ENCODE results near the gene NINL.
"Not testable (repeated sequence)": the region's sequence is repeated elsewhere in the genome, so short reads cannot be mapped to it uniquely, and the experiment has no call there.

Gene NINL

DNA sequence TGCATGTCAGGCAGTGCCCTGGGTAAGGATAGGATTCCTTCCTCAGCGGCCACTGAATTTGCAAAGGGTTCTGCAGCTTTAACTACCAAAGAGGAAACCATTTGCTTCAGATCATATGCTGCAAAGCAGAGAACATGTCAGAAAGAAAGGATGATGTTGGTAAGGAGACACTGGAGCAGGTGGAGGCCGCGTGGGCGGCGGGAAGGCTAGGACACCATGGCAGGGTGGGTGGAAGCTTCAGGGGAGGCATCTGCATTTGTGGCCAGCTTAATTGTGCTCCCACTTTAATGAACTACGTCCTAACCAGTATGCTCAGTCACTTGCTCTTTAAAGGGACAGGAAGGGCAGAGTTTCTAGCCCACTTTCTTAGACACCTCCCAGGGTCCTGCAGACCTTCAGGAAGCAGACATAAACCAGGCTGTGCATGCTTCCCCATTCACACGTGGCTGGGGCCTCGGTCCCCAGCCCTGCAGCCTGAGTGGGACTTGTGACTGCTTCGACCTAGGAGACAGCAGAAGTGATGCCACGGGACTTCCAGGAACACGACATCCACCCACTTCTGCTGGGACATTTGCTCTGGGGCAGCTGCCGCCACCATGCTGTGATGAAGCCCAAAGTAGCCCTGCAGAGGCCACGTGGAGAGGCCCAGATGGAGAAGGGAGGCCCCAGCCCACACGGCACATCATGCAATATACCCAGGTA is 101.7 kb downstream of the NINL start:
- no peak for DNase-seq (ENCODE audit: low spot score)

DNA sequence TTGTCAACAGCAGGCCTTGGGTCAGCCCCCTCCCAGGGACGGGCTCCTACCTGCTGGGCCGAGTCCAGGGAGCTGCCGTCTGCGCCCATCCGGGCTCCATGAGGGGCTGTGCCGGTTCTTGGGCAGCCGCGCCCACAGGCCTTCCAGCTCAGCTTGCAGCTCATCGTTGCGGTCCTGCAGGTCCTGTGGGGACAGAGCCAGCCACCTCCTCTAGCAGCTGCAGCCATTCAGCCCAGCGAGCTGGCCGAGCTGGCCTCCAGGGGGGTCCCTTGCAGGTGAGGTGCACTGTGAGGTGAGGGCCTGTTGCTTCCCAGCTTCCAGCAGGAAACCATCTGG is 103.4 kb downstream of the NINL start:
- no peak for DNase-seq (ENCODE audit: low spot score)

DNA sequence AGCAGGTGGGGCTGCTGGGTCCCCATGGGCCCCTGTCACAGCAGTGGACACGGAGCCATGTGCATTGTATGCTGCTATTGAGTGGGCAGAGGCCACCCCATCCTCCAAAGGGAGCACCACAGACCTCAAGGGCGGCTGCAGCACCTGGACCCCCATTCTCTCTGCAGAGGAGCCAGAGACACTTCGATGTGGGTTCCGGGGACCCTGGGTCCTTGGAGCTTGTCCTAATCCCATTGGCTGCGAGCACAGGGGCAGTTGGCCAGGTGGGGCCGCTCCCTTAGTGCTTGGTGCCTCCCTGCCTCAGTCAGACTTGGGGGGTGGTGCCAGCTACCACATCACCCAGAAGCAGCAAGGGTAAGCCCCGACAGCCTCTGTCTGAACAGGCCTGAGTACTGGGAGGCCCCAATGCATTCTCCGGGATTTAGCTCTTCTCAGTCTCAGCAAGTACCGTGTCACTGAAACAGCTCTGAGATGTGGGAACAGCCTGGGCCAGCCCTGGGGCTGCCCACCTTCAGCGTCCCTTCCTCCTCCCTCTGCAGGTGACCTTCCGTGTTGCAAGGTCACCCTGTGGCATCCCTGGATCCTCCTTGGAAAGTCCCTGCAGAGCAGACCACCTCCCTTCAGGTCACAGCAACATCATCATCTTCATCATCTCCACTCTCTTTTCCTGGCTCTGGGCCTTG is 104.0 kb downstream of the NINL start:
- DNase-seq (ENCODE audit: low spot score), result no peak

DNA sequence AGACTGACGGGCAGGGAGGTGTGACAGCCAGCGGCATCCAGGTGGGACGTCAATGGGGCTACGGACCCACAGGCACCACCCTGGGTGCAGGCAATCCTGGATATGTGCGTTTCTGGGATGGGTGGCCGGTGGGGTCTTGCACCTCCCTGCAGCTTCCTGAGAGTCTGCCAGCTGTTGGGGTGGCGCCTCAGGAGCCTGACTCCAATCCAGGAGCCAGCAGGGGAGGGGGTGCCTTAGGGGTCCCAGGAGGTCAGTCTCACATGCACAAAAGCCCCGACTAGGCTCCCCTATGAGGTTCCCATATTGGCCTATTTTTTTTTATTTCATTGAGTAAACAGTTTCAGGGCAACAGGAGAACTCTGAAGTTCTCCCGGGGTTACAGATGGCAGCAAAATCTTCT is 104.5 kb downstream of the NINL start:
- DNase-seq (ENCODE audit: low spot score), result no peak

DNA sequence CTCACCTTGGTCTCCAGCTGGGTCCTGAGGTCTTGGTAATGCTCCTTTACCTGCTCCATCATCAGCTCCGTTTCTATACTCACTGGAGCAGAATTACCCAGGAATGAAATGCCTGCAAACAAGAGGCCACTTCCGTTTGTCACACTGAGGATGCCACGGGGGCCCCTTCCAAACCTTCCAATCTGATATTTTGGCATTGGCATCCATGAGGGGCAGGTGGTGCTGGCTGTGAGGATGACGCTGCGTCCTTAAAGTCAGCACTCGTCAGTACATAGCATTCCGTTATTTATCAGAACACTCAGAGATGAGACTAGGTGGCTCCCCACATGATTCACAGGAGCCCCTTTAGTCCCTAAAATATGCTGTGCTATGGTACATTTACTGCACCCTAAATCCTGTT is 105.2 kb downstream of the NINL start:
- DNase-seq (ENCODE audit: low spot score), result no peak

DNA sequence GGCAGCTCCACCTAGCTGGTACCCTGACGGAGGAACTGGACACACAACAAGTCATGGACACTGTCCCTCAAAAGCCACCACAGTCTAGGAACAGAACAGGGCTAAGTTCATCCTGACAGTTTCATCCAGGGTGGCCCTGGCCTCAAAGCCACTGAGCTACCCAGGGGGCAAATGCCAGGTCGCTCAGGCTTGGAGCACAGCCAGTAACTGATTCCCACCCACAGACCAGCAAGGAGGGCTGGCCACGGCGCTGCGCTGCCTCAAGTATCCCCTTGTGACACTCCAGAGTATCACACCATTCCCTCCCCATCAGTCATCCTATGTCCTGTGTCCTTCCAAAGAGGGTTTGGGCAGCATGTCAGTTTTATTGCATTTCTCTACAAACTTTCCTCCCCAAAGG is 105.7 kb downstream of the NINL start:
- DNase-seq (ENCODE audit: low spot score), result no peak

DNA sequence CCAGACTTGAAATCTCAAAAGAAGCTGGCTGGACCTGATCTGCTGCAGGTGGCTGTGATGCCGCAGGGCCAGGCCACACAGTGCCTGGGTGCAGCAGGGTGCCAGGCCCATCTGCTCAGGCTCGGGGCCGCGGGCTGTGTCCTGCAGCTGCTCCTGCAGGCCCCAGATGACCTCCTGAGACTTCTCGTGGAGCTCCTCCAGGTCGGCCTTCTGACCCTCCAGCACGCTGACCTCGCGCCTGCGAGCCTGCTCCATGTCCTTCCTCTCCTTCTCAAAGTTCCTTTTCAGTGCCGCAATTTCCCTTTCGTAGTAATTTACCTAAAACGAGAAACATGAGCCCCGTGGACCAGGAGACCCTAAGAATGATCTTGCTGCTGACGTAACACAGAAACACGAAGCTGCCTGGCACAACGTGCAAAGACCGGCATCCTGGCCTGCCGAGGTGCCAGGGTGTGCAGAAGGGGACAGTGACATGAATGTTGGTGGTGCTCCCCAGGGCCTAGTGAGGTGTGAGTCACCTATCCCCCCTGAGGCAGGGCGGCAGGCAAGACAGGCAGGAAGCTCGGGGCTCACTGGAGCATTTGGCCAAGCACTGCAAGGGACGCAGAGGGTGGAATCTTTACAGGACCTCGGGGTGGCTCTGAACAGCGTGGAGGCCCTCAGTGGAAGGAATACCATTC is 106.3 kb downstream of the NINL start:
- no peak for DNase-seq (ENCODE audit: low spot score)

DNA sequence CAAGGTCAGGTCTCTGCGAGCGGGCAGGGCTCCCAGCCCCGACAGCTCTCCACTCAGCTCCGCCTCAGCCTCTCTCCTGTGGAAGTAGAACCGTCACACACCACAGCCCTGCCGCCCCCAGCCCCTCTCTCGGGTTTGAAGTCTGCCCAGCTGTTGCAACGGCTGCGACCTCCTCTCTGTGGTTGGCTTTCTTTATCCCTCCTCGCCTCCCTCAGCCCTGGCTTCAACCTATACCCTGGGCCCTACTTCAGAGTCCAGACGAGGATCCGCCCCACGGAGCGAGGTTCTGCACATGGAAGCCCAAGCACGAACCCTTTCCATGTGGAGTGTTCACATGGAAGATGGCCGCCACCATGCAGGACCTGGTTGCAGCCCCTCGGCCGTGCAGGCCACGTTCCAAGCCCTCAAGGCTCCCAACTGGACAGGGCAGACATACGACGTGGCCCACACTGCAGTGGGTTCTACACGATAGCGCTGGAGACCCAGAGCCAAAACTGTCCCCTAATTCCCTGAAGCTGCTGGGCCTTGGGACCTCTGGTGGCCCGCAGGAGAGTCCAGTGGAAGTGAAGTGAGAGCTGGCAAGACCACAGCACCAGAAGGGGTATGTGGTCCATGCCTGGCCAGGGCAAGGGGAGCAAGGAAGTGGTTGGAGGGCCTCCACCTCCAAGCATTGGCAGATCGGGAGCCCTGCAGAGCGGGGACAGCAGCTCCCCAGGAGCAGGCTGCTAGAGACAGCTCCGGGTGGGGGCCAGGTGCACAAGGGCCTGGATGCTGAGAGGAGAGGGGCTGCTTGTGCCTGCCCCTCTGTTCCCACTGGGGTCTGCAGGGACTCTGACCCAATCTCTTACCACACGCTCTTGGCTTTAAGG is 108.1 kb downstream of the NINL start:
- DNase-seq (ENCODE audit: low spot score), result no peak

DNA sequence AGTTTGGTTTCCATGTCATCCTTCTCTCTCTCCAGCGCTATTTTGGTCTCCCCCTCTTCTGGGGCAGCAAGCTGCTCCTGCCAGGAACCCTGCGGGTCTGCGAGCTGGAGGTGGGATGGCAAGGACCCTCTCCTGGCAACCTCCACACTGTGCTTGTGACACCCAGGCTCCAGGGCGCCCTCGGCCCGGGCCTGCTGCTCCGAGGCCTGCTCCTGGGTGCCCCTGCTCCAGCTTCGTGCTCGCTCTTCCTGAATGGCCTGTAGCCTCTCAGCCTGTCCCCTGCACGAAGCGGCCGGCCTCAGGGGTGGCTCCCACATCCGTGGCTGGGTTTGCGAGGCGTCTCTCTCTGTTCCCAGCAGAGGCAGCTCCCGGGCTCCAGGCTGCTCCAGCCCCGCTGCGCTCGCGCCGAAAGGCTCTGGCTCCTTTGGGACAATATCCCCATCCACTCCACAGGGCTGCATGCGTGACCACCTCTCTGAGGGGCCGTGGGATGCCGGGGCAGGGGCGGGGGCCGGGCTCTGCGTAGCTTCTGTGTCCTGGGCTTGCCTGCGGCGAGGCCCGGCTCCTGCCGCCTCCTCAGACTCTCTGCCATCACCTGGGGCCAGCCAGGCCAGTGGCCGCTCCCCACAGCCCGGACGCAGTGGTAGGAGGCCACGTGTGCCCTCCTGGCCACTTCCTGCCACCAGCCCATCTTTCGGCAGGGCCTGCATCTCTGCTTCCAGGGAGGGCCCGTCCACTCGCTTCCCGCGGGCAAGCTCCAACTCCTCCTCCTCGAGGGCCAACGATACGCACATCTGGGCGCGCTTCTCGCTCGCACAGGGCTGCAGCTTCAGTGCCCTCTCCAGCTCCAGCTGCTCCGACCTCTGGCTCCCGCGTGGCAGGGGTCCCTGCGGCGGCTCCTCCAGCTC is 109.0 kb downstream of the NINL start:
- no peak for DNase-seq (ENCODE audit: low spot score)

DNA sequence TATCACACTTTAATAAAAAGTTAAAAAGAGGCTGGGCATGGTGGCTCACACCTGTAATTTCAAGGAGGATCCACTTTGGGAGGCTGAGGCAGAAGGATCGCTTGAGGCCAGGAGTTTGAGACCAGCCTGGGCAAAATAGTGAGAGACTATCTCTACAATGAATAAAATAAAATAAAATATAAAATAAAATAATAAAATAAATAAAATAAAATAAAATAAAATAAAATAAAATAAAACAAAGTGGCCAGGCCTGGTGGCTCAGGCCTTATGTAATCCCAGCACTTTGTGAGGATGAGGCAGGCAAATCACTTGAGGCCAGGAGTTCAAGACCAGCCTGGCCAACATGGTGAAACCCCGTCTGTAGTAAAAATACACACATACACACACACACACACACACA is 112.0 kb downstream of the NINL start:
- DNase-seq (ENCODE audit: low spot score), result not testable (repeated sequence)

DNA sequence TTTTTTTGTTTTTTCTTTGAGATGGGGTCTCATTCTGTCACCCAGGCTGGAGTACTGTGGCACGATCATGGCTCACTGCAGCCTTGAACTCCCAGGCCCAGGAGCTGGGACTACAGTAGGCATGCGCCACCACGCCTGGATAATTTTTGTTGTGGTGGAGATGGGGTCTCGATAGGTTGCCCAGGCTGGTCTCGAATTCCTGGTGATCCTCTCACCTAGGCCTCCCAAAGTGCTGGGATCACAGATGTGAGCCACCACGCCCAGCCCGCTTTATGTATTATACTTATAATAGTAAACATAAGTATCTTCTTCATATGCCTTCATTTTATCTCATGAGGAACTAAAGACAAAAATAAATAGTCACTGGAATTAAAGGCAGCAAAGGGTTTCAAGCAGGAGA is 114.3 kb downstream of the NINL start:
- DNase-seq (ENCODE audit: low spot score), result no peak

DNA sequence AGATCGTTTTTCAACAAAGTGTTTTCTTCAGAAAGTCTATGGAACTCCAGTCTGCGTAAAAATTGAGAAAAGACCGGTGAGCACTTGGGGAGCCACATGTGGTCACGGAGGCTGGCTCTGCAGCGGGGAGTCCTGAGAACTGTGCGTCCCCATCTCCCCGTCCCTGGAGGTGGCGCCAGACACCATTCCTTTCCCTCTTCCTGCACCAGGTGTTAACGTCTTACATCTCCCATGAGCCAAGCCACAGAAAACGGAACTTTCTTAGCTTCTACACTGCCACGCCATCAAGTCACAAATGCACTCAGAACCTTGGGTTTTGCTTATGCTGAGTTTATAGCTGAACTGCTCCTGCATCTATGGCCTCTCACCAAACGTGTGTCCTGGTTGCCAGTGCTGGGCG is 115.3 kb downstream of the NINL start:
- DNase-seq (ENCODE audit: low spot score), result no peak

DNA sequence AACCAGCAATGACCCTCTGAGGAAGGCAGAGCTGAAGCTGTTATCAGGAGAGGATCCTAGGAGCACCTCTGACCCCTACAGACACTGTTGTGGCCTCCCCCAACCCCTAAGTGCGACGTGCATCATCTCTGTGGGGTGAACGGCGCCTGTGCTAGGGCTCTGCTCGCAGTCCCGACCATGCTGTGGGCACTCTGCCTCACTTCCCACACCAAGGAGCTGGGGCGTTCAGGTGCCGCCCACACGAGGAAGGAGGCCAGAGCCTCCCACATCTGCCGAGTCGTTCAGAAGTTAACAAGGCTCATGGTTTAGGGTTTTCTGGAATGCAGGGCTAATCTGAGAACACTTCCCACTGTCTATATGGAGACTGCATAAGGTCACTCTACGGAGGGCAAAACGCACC is 115.8 kb downstream of the NINL start:
- no peak for DNase-seq (ENCODE audit: low spot score)

DNA sequence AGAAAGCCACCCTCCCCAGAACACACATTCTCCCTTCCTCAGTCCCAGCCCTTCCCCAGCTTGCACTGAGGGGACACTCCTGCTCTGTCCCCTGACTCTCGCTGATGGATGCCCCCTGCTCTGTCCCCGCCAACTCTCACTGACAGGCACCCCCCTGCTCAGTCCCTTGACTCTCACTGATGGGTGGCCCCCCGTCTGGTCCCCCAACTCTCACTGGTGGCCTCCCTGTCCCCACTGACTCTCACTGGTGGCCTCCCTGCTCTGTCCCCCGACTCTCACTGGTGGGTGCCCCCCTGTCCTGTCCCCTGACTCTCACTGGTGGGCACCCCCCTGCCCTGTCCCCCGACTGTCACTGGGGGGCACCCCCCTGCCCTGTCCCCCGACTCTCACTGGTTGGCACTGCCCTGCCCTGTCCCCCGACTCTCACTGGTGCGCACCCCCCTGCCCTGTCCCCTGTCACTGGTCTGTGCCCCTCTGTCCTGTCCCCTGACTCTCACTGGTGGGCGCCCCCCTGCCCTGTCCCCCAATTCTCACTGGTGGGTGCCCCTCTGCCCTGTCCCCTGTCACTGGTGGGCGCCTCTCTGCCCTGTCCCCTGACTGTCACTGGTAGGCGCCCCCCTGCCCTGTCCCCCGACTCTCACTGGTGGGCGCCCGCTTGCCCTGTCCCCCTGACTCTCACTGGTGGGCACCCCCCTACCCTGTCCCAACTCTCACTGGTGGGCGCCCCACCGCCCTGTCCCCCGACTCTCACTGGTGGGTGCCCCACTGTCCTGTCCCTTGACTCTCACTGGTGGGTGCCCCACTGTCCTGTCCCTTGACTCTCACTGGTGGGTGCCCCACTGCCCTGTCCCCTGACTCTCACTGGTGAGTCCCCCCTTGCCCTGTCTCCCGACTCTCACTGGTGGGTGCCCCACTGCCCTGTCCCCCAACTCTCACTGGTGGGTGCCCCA is 116.9 kb downstream of the NINL start:
- no peak for DNase-seq (ENCODE audit: low spot score)

DNA sequence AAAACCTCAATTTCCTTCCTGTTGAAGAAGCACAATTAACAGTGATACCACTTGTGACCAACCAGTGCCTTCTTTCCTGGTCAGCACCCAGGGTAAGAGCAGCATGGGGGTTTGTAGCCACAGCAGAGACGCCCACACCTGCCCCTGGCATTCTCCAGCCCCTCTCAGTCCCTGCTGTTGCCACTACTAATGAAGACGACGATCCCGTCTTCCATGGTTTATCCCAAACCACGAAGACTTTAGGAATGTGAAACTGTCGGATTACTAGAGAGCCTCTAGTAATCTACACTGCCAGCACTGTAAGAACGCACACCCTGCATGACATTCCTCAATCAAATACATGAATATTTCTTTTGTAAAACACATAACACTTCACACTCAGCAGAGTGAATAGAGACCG is 117.9 kb downstream of the NINL start:
- DNase-seq (ENCODE audit: low spot score), result no peak

DNA sequence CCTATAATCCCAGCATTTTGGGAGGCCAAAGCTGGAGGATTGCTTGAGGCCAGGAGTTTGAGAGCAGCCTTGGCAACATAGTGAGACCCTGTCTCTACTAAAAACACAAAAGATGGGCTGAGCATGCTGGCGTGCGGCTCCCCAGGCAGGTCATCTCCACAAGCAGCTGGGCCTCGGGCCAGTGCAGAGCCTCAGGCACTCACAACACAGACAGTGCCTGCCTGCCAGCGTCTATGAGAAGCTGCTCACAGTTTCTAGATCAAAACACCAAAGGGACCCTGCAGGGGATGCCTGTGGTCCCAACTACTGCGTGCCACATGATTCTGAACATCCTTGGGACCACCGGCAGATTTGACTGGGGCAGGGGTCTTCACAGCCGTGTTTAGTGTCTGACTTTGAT is 118.5 kb downstream of the NINL start:
- DNase-seq (ENCODE audit: low spot score), result no peak

DNA sequence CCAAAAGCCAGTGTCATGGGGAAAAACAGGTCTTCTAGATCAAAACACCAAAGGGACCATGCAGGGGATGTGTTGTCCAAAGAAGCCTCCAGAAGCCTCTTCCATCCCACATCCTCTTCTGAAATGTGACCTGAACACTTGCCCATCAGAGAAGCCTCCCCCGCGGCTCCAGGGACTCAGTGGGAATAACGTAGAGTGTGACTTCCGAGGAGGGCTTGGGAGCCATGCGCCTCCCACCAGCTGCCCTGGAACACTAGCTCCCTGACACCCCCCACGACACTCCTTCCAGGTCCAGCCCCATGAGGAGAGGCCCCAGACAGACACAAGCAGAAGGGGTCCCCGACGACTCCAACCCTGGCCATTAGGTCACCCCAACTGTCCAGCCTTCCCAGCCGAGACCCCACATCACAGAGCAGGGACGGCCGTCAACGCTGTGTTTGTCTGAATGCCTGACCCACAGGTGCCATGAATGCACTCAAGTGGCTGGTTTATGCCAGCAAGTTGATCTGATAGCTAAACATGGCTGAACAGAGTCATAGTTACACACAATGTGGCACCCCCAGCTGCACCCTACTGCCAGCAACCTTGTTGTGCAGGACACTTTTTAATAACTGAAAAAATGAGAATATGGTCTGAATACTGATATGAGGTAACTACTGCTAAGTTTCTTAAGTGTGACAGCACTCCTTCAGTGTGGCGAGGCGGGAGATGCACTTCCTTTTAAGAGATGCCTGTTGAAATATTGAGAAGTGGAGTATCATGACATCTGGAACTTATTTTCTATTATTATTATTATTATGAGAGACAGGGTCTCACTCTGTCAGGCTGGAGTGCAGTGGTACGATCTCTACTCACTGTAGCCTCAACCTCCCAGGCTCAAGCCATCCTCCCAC is 119.8 kb downstream of the NINL start:
- no peak for DNase-seq (ENCODE audit: low spot score)

DNA sequence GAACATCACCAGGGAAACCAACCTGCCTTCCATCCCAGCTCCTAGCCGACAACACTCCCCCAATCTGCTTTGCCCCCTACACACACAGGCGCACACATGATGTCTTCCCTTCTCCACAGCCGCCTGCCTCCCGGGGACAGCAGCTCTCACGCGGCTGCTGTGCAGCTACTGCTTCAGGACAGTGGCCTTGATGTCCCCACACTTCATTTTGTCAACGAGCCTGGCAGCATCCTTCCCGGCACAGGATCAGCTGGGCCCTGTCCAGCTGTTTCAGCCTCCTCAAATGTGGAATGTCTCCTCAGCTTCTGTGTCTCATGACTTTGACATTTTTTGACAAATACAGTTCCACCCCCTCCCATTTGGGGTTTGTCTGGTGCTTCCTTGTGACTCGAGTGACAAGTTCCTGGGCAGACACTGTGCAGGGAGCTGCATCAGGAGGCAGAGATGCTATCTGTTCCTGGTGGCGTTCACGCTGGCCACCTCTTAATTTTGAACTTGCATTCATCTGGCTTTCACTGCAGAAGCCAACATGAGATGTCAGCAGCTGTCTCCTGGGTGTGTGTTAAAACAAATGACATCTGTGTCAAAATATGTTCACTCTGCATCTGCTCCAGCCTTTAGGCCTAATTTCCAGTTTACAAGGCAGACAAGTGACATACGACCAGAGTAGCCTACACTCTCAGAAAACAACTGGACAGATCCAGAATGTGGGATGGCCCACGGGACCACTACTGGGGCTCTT is 120.7 kb downstream of the NINL start:
- DNase-seq (ENCODE audit: low spot score), result no peak

Data from AG08396 (cell line).